IMR-90 (cell line): Measurements from ENCODE around the gene FANCE. TPM values are rescaled to one million over a fixed set of nuclear protein-coding genes. Genes with fewer than 3 reads are reported as not detected.
A peak's percentile ranks its signal among the peaks of the same experiment; 100 is the strongest.

Experiments
- ATAC-seq: fragments of 200-7000 bp; cut with Tn5 transposase; 2 replicates; pipeline ENCODE4 v1.9.1; 2020; ENCODE audit warnings: low read depth, mild to moderate bottlenecking, moderate library complexity
- BruUV-seq: library from RNA; stranded (reverse); fragments of 400-500 nt; replicated peaks from 2 replicates; lab custom pipeline; 2021; lab: Mats Ljungman, UMichigan
- CTCF ChIA-PET: fragments of 300-600 bp; formaldehyde crosslinking; extraction: SDS; loops from one replicate; lab custom pipeline; 2021; ENCODE audit warnings: antibody characterized with exemption; lab: Yijun Ruan, JAX
- POLR2A ChIA-PET: fragments of 300-600 bp; sonication (Branson Sonifier 250); formaldehyde crosslinking; loops from one replicate; lab custom pipeline; 2022; ENCODE audit warnings: antibody characterized with exemption; ENCODE audit not compliant: unreplicated experiment; lab: Charles Lee
- DNase-seq: peaks from one replicate; pipeline ENCODE4 v3.0.0; 2013
- H2AFZ ChIP-seq: replicated peaks from 2 replicates; pipeline ENCODE3; 2013; ENCODE audit warnings: low read length, mild to moderate bottlenecking; ENCODE audit not compliant: poor library complexity
- H2AK5ac ChIP-seq: 2 replicates; pipeline ENCODE4 v1.6.1; 2013; ENCODE audit warnings: low read depth, low read length, inconsistent platforms
- H2AK9ac ChIP-seq: replicated peaks from 2 replicates; pipeline ENCODE3; 2013; ENCODE audit warnings: mild to moderate bottlenecking, low read depth, low read length, moderate library complexity; ENCODE audit not compliant: poor library complexity
- H2BK120ac ChIP-seq: 2 replicates; pipeline ENCODE4 v1.6.1; 2013; ENCODE audit warnings: low read depth, low read length, inconsistent platforms
- H2BK15ac ChIP-seq: 3 replicates; pipeline ENCODE4 v1.6.1; 2013; ENCODE audit warnings: low read depth, low read length, inconsistent platforms
- H2BK20ac ChIP-seq: 2 replicates; pipeline ENCODE4 v1.6.1; 2013; ENCODE audit warnings: low read depth, mild to moderate bottlenecking, inconsistent platforms, low read length, moderate library complexity
- H2BK5ac ChIP-seq: 2 replicates; pipeline ENCODE4 v1.6.1; 2013; ENCODE audit warnings: mild to moderate bottlenecking, low read depth, low read length, inconsistent platforms; ENCODE audit not compliant: poor library complexity, severe bottlenecking
- H3K14ac ChIP-seq: replicated peaks from 2 replicates; pipeline ENCODE4 v1.6.1; 2013; ENCODE audit warnings: low read depth, low read length, inconsistent platforms
- H3K18ac ChIP-seq: 2 replicates; pipeline ENCODE4 v1.6.1; 2013; ENCODE audit warnings: low read depth, low read length, control low read depth
- H3K23ac ChIP-seq: 2 replicates; pipeline ENCODE4 v1.6.1; 2013; ENCODE audit warnings: low read depth, low read length, inconsistent platforms
- H3K27ac ChIP-seq: 2 replicates; pipeline ENCODE4 v1.5.1; 2013; ENCODE audit warnings: mild to moderate bottlenecking, control low read depth, low read length; ENCODE audit not compliant: insufficient read depth
- H3K27me3 ChIP-seq: 2 replicates; pipeline ENCODE4 v1.6.1; 2013; ENCODE audit warnings: low read length; ENCODE audit not compliant: control insufficient read depth, insufficient read depth
- H3K36me3 ChIP-seq: 2 replicates; pipeline ENCODE4 v1.6.1; 2013; ENCODE audit warnings: low read length, mixed read lengths; ENCODE audit not compliant: control insufficient read depth, insufficient read depth
- H3K4ac ChIP-seq: 2 replicates; pipeline ENCODE4 v1.6.1; 2013; ENCODE audit warnings: low read depth, low read length, inconsistent platforms
- H3K4me1 ChIP-seq: 2 replicates; pipeline ENCODE4 v1.6.1; 2013; ENCODE audit warnings: low read length, mixed read lengths; ENCODE audit not compliant: control insufficient read depth, insufficient read depth
- H3K4me2 ChIP-seq: 2 replicates; pipeline ENCODE4 v1.6.1; 2013; ENCODE audit warnings: low read depth, mild to moderate bottlenecking, control low read depth, low read length, moderate library complexity
- H3K4me3 ChIP-seq: 2 replicates; pipeline ENCODE4 v1.5.1; 2013; ENCODE audit warnings: low read depth, mild to moderate bottlenecking, control low read depth, low read length, moderate library complexity; ENCODE audit not compliant: insufficient read depth
- H3K56ac ChIP-seq: 2 replicates; pipeline ENCODE4 v1.6.1; 2013; ENCODE audit warnings: low read length, inconsistent platforms; ENCODE audit not compliant: insufficient read depth; ENCODE audit errors: extremely low read depth
- H3K79me1 ChIP-seq, 2 experiments: 2 replicates each; pipeline ENCODE4 v1.6.1; 2013; ENCODE audit warnings: low read length in 2 of 2, inconsistent platforms in 1 of 2, low read depth in 1 of 2
- H3K9ac ChIP-seq: 2 replicates; pipeline ENCODE4 v1.6.1; 2013; ENCODE audit warnings: low read depth, low read length, control low read depth
- H3K9me1 ChIP-seq: 2 replicates; pipeline ENCODE4 v1.6.1; 2013; ENCODE audit warnings: low read length, inconsistent platforms; ENCODE audit not compliant: insufficient read depth
- H3K9me3 ChIP-seq: 2 replicates; pipeline ENCODE4 v1.6.1; 2013; ENCODE audit warnings: low read length; ENCODE audit not compliant: control insufficient read depth, insufficient read depth
- H4K20me1 ChIP-seq: 2 replicates; pipeline ENCODE4 v1.6.1; 2013; ENCODE audit warnings: low read length, inconsistent platforms; ENCODE audit not compliant: insufficient read depth
- H4K5ac ChIP-seq: 2 replicates; pipeline ENCODE4 v1.6.1; 2013; ENCODE audit warnings: mild to moderate bottlenecking, low read depth, low read length, control low read depth
- H4K8ac ChIP-seq, 2 experiments: 2 replicates each; pipeline ENCODE4 v1.6.1; 2013; ENCODE audit warnings: low read depth in 2 of 2, low read length in 2 of 2, control low read depth in 1 of 2, inconsistent platforms in 1 of 2
- H4K91ac ChIP-seq: 2 replicates; pipeline ENCODE4 v1.6.1; 2013; ENCODE audit warnings: low read depth, low read length, inconsistent platforms; ENCODE audit not compliant: insufficient read depth
- BHLHE40 ChIP-seq: fragments of 150-350 bp; IDR thresholded peaks from 2 replicates; pipeline ENCODE4 v1.6.1; 2016; ENCODE audit warnings: mild to moderate bottlenecking, low read depth, low read length
- CEBPB ChIP-seq: IDR thresholded peaks from 2 replicates; pipeline ENCODE4 v1.6.1; 2012; ENCODE audit warnings: low read depth, low read length, improper control_type of control experiment
- CHD1 ChIP-seq: IDR thresholded peaks from 2 replicates; pipeline ENCODE4 v1.6.1; 2012; ENCODE audit warnings: low read depth, low read length, improper control_type of control experiment
- FOS ChIP-seq: fragments of 150-350 bp; IDR thresholded peaks from 2 replicates; pipeline ENCODE4 v1.6.1; 2016; ENCODE audit warnings: low read depth, low read length
- MXI1 ChIP-seq: IDR thresholded peaks from 2 replicates; pipeline ENCODE4 v1.6.1; 2012; ENCODE audit warnings: low read depth, mild to moderate bottlenecking, low read length, moderate library complexity, borderline replicate concordance
- NFE2L2 ChIP-seq: fragments of 150-350 bp; IDR thresholded peaks from 2 replicates; pipeline ENCODE4 v1.6.1; 2016; ENCODE audit warnings: low read depth, mild to moderate bottlenecking, low read length
- WGBS, 2 experiments: methylation state at CpG; one replicate each; pipeline versions ENCODE4 v1.1.5 to v1.1.7; 2013; ENCODE audit warnings: missing lambda C conversion rate in 2 of 2; ENCODE audit not compliant: insufficient read length in 1 of 2; ENCODE audit errors: extremely low coverage in 2 of 2; 5-methylcytosine and 5-hydroxymethylcytosine counted together
- dilution Hi-C: fragments of 300-500 bp; cut with HindIII; formaldehyde crosslinking; loops from one replicate; pipeline ENCODE4 v1.14.3; 2018; ENCODE audit warnings: low sequenced_read_pairs; ENCODE audit not compliant: unreplicated experiment
- in situ Hi-C: fragments of 300-500 bp; cut with MboI; formaldehyde crosslinking; loops from 3 replicates; pipeline ENCODE4 v1.14.3; 2019; ENCODE audit warnings: low sequenced_read_pairs, inconsistent platforms, mixed read lengths
- intact Hi-C: fragments of 100-400 bp; cut with micrococcal nuclease; formaldehyde crosslinking; loops from 2 replicates; pipeline ENCODE4 v1.10.0; 2022
- polyA plus RNA-seq, 3 experiments: library from polyadenylated mRNA; depleted of rRNA; stranded (reverse); fragments of >200 nt; gene quantifications; 2 replicates each; pipeline ENCODE4 v1.2.3, GENCODE V29; 2012; ENCODE audit warnings: low replicate concordance in 1 of 3
- total RNA-seq: library from RNA; depleted of rRNA; stranded (reverse); fragments of >200 nt; gene quantifications from 2 replicates; pipeline ENCODE4 v1.2.3, GENCODE V29; 2012
- TF ChIP-seq, protein P1 (sequence below): fragments of 150-350 bp; IDR thresholded peaks from 2 replicates; pipeline ENCODE4 v1.6.1; 2017; ENCODE audit warnings: mild to moderate bottlenecking, antibody characterized with exemption, low read length, low read depth

The FANCE gene
- total and polyA plus RNA-seq, 2 of the 4 experiments (the other 2 are of a cell fraction): 7.1 to 9.1 TPM

DNA sequence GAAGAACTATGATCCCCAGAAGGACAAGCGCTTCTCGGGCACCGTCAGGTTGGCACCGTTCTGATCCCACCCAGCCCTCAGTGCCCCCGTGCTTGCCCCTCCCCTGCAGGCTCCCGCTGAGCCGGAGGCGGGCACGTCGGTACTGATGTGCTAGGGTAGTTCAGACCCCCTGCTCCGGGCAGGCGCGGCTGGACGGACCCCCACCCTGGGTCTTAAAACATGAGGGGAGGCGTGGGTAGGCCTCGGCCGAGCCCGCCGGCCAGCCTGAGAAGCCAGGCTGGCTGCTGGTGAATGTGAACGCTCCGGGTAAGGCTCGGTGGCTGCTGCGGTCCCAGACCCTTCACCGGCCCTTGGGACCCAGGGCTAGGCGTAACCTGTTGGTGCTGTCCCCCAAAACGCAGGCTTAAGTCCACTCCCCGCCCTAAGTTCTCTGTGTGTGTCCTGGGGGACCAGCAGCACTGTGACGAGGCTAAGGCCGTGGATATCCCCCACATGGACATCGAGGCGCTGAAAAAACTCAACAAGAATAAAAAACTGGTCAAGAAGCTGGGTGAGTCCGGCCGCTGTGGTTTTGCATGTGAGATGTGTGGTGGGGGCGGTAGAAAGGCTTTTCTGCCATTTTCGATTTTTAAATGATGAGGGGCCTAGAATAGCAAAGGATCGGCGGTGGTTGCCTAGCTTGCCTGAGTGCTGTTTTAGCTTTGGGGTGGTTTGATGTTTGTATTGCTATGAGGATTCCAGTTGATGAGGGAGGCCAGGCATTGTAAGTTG is 17.0 kb downstream of the FANCE start (continued):
- TF ChIP-seq CEBPB: no peak
- no peak for TF ChIP-seq NFE2L2

DNA sequence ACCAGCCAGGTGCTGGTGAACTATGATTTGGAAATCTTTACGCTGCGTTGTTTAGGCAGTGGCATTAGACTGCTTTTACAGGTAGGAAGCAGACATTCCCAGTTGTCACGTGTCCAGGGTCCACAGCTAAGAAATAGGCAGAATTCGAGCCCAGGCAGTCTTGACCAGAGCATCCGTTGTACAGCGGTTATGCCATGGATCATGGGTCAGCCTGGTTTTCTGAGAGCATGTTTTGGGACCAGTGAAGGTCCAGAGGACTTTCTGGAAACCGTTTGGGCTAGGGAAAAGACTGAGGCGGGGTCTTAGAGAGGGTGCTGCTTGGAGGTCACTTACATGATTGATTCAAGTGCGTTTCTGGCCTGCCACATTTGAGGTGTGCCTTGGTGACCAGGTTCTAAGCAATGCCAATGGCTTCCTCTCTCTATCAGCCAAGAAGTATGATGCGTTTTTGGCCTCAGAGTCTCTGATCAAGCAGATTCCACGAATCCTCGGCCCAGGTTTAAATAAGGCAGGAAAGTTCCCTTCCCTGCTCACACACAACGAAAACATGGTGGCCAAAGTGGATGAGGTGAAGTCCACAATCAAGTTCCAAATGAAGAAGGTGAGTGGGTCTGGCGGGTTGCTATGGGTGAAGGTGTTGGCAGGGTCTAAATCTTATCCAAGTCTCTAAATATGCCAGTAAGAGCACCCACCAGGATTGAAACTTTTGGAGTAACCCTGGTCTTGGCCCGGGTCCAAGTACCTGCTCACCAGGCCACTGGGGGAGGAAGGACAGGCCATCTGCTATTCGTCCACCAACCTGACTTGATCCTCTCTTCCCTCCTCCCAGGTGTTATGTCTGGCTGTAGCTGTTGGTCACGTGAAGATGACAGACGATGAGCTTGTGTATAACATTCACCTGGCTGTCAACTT is 17.9 kb downstream of the FANCE start:
- Histone ChIP-seq H2AK5ac (no peak overlapping the region; the same call in 1 of the 2 replicates), H3K4me1 (peaks cover 10% of the 10 kb centered on the region), H3K4ac (peak overlapping the region; percentile 24), H4K91ac (no peak overlapping the region), H3K9me1 (no peaks in the 10 kb centered on the region), H4K20me1 (peaks cover 67% of the 10 kb centered on the region), H3K23ac (peak overlapping the region; percentile 82), H3K36me3 (peaks cover 51% of the 10 kb centered on the region), H3K4me3 (peak overlapping the region; percentile 71), H3K14ac (peak overlapping the region; percentile 94), H3K18ac (no peak overlapping the region), H2AFZ (no peak overlapping the region), H3K9ac (peak overlapping the region; percentile 88), H3K4me2 (peak overlapping the region; percentile 87), H4K5ac (no peak overlapping the region), H2AK9ac (peak overlapping the region; percentile 59), H3K79me1 (peaks cover 7 to 41% of the 10 kb centered on the region in 2 experiments; a peak in 3 of 4 replicates), H2BK120ac (peak overlapping the region; percentile 4; the same call in 1 of the 2 replicates), H3K27ac (peak overlapping the region; percentile 79), H2BK15ac (no peak overlapping the region), H2BK5ac (peak overlapping the region; percentile 17), H3K9me3 (no peaks in the 10 kb centered on the region), H3K56ac (peak overlapping the region; percentile 44; the same call in 1 of the 2 replicates), H3K27me3 (no peaks in the 10 kb centered on the region), H4K8ac (peak overlapping the region in 1 of 2 experiments; percentile 10; a peak in 1 of 4 replicates), H2BK20ac (no peak overlapping the region)
- no peak for DNase-seq
- BruUV-seq: no TSS peak
- POLR2A ChIA-PET: interaction anchor here (0.9 to 1.4 kb wide), 2 partner anchors 19 to 27 kb away, joined by 3 read pairs; partner anchors contain the start of gene TEAD3
- in situ Hi-C loops: no loop called here
- intact Hi-C loops: loop anchor here (2.0 to 5.0 kb wide), 2 partner anchors 25 to 173 kb away; partner anchors contain the start of gene DEF6
- TF ChIP-seq FOS (no peak), MXI1 (0 out of 2 replicates have a peak, but pooled peaks have one; percentile 20), CHD1 (no peak), BHLHE40 (0 out of 2 replicates have a peak, but pooled peaks have one; percentile 14)
- TF ChIP-seq, protein P1, sequence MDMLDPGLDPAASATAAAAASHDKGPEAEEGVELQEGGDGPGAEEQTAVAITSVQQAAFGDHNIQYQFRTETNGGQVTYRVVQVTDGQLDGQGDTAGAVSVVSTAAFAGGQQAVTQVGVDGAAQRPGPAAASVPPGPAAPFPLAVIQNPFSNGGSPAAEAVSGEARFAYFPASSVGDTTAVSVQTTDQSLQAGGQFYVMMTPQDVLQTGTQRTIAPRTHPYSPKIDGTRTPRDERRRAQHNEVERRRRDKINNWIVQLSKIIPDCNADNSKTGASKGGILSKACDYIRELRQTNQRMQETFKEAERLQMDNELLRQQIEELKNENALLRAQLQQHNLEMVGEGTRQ: peak; percentile 49; the same call in 1 of the 2 replicates
- WGBS, 2 experiments: 10% methylated on average over 8 of the region's 18 CpGs; no CpG with 5 or more reads in 1 of the 2 experiments
- no peak for ATAC-seq
- CTCF ChIA-PET: no interaction called here
- dilution Hi-C loops: no loop called here
